ENCODE data around the gene DGKE.

GRCh38 chr17:56909742-56910508 is 76.0 kb downstream of the DGKE start:
- TF ChIP-seq, protein P1, sequence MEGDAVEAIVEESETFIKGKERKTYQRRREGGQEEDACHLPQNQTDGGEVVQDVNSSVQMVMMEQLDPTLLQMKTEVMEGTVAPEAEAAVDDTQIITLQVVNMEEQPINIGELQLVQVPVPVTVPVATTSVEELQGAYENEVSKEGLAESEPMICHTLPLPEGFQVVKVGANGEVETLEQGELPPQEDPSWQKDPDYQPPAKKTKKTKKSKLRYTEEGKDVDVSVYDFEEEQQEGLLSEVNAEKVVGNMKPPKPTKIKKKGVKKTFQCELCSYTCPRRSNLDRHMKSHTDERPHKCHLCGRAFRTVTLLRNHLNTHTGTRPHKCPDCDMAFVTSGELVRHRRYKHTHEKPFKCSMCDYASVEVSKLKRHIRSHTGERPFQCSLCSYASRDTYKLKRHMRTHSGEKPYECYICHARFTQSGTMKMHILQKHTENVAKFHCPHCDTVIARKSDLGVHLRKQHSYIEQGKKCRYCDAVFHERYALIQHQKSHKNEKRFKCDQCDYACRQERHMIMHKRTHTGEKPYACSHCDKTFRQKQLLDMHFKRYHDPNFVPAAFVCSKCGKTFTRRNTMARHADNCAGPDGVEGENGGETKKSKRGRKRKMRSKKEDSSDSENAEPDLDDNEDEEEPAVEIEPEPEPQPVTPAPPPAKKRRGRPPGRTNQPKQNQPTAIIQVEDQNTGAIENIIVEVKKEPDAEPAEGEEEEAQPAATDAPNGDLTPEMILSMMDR (conservative IDR thresholded peaks at IDR 0.05; ENCODE audit: low read depth, low read length) = no peak
- TF ChIP-seq EZH2 (IDR thresholded peaks at IDR 0.05; ENCODE audit: borderline replicate concordance, low read depth, low read length, poor library complexity, severe bottlenecking) = no peak

Measured in A673 (cell line).